Fibroblast of skin of left biceps (primary cell): ENCODE results near the gene QPCTL.
A peak's percentile ranks its signal among the peaks of the same experiment; 100 is the strongest.

Experiments used
- DNase-seq, 2 experiments: peaks; one replicate each; pipeline ENCODE4 v3.0.0-alpha.2; 2013; ENCODE audit warnings: low read depth in 2 of 2

The QPCTL gene

DNA sequence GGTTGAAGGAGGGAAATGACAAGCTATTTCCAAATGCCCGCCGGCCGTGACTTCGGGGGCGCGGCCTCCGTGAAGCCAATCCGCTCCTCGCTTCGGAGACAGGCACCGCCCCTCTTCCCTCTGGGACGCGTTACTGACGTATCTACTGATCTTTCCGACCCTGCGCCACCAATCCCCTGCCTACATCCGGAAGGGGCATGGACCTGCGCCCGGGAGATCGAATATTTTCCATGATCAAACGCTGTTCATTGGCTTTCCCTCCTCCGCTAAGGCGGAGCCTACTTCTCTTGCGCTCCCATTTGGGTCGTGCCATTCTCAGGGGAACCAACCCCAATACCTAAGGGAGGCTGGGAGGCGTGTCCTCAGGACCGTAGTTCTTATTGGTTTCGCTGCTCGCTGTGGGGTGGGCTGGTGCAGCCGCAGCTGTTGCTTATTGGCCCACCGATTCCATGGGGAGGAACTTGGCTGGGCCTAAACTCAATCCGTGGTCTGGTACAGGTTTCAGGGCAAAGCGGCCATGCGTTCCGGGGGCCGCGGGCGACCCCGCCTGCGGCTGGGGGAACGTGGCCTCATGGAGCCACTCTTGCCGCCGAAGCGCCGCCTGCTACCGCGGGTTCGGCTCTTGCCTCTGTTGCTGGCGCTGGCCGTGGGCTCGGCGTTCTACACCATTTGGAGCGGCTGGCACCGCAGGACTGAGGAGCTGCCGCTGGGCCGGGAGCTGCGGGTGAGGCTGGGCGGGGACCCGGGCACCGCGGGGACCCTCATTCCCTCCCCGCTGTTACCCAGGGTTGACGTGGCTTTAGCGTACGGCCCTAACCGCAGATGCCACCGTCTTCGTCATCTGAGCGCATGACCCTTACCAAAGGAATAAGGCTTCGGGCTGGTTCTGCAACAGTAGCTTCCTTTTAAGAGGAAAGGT lies at the start of gene QPCTL:
Gene QPCTL, plus strand, starts transcription at position 480 of the 919 bp plus-strand sequence. Its CDS starts 38 bp downstream, at position 518.
- DNase-seq = peak; percentile 98 to 99

DNA sequence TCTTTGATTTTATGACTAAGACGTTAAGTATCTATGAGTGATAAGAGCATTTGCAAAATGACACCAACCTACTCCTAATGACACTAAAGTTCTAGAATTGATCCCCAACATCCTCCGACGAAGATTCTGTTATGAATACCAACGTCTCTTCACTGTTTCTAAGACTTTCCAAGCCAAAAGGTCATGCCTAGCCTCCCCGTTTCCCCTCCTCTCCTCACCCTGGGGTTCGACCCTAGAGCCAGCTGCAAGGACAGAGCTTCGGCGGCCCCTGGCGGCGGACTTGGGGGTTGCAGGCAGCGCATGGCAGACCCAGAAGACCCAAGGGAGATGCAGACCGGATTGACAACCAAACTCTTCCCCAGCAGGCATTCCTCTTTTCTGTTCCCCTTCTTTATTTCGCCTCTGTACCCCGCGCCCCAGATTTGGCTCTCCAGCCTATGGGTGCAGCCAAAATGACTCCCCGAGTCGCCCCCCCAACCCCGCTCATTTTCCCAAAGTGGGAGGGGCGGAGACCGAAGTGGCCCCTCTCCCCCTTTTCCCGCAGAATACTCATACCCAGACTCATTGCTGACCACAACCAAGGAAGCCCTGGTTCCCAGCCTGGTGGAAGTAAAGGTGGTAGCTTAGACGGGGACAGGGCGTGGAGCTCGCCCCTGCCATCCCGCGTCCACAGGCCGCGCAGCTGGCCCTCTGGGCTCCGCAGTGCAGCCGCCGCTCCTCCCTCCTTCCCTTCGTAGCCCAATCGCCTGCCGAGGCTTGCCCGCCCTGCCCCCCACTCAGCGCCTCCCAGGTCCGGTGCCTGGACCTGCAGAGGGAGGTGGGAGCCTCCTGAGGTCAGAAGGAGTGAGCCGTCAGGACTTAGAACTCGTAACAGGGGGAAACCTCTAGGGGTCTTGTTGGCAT lies 49.2 kb upstream of the QPCTL start:
- DNase-seq = no peak

DNA sequence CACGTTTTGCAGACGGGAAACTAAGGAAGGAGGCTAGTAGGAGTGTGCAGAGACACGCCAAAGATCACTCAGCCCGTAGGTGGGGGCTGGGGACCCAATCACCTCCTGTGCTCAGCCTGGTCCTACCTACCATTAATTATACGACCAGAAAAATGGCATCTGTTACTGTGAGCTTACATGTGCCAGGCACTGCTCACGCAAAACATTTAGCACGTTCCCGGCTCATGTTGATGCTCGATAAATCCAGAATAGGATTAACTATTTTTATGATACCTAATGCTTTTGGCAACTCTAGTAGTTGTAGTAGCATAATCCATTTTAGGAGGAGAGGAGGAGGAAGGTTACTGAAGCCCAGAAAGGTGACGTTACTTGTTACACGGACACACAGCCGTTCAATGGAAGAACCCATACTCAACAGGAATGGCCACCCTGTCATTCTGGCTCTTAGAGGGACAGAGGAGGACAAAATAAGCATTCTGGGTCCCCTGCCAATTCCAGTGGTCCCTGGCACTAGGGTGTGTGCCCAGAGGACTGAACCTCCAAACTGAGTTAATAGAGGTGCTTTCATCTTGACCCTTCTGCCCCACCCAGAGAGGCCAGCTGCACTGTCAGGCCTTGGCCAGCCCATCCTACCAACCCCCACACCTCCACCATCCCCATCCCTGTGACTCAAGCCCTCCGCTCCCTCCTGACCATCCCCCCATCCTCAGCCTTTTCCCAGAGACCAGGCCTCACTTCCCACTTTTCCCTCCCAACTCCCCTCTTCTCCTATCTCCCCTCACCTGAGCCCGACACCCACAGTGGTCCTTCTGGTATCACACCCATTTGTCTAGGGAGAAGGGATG lies 48.3 kb upstream of the QPCTL start:
- no peak for DNase-seq

DNA sequence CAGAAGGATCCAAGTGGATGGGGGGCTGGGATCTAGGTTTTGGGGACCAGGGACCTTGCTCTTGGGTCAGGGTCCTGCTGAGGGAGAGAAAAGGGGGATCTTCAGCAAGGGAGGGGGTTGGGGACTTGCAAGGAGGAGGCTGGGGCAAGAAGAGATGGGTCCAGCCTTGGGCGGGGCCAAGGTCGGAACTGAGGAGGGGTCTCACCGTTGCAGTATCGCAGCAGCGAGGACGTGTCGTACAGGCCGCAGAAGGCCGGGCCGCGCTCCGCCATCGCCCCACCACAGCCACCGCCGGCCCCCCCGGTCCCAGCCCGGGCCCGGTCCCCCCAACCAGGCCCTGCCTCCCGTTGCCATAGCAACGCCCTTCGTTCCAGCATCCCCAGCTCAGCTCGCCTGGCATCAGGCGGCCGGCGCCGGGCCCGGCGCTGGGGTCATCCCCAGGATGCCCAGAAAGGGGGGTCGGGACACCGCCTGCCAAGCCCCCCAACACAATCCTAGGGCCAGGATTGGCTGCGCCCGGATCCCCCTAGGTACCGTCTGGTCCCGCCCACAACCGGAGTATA lies 47.3 kb upstream of the QPCTL start:
- no peak for DNase-seq

DNA sequence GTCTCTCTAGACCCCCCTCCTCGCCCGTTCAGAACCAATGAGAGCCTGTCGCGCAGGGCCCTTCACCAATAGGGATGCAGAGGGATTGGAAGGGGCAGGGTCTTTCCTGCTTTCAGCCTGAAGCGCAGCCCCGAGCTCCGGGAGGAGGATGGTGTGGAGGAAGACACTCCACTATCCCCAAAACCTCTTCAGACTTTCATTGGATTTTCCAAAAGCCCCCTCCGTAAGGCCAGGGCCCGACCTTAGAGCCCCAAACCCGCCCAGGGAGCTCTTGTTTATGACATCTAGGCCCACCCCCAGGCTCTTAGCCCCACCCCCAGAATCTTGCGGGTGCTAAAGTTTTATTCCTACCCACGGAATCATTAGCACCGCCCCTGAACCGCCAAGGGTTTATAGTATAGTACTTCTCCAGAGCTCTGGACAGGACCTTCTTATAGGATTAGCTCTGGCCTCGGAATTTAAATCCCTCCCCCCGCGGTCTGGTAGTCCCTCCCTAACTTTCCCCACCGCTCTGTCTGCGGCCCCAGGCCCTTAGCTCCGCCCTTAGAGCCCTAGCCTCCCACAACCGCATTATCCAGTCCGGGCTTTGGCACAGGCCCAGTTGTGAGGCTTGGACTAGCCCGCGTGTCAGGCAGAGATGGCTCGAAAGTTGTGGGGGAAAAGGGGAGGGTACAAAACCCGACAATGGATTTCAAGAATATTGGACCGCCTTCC lies 46.7 kb upstream of the QPCTL start:
- DNase-seq = peak; percentile 76 to 79

DNA sequence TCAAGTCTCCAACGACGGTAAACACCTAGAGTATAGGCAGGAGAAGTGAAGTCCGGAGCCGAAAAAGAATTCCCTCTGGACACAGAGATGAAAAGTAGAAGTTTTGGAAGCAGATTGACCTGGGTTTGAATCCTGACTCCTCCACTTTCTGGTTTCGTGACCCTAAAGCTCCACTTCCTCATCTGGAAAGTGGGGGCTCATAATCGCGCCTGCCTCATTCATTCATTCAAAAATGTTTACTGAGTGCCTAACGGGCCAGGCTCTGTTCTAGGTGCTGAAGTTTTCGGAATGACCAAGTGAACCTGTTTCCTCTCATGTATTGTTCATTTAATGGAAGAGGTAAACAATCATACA lies 46.1 kb upstream of the QPCTL start:
- no peak for DNase-seq

DNA sequence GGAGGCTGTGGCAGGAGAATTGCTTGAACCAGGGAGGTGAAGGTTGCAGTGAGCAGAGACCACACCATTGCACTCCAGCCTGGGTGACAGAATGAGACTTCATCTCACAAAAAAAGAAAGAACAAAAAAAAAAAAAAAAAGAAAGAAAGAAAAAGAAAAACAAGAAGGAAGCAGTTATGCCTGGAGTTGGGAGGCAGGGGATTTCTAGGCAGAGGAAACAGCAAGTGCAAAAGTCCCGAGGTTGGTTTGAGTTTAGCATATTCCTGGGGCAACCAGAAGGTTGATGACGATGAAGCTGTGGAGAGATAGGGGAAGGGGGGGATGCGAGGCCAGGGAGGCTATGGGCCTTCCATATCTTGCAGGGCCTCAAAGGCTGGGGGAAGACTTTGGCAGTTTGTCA lies 41.7 kb upstream of the QPCTL start:
- no peak for DNase-seq

DNA sequence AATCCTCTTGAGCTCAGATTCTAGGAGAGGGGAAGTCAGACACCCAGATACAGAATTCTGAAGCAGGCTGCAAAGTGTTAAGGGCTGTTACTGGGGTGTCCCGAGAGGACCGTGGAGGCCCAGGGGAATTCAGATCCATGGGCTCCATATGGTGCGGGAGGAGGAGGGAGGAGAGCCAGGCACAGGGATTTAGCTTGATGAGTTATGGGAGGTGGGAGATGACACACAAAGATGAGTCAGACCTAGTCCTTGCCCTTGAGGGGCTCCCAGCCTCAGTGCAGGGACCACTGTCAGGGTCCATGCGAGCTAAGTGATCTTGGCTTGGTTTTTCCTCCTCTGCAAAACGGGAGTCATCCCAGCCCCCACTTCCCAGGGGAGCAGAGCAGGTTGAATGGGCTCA lies 38.8 kb upstream of the QPCTL start:
- no peak for DNase-seq

DNA sequence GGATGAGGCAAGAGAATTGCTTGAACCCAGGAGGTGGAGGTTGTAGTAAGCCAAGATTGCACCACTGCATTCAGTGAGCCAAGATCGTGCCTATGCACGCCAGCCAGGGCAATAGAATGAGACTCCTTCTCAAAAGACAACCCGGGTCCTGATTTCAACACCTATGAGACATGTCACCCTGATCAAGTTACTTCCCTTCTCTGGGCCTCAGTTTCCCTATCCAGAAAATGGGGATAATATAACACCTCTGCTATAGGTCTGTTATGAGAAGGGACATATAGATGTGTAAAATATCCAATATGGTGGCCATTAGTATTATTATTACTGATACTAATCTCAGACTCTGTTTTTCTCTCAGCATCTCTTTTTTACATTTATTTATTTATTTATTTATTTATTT lies 37.4 kb upstream of the QPCTL start:
- no peak for DNase-seq

DNA sequence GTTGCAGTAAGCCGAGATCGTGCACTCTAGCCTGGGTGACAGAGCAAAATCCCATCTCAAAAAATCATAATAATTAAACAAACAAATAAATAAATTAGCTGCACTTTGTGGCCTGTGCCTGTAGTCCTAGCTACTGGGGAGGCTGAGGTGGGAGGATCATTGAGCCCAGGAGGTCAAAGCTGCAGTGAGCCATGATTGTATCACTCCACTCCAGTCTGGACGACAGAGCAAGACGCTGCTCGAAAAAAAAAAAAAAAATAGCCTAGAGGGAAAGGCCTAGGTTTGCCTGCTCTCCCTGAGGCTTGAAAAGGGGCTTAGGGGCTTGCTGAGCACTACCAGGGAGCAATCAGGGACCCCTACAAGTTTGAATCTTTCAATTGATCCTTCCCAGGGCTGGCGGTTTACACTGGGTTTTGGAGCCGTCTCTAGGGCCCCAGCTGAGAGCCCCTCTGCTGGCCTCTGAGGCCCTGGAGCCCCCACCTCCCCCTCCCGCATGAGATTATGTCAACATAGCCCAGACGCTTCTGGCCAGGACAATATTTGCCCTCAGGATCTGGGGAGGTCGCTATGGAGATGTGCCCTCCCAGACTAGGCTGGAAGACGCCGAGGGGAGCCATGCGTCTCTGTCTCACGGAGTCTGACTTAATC lies 34.8 kb upstream of the QPCTL start:
- DNase-seq = no peak

DNA sequence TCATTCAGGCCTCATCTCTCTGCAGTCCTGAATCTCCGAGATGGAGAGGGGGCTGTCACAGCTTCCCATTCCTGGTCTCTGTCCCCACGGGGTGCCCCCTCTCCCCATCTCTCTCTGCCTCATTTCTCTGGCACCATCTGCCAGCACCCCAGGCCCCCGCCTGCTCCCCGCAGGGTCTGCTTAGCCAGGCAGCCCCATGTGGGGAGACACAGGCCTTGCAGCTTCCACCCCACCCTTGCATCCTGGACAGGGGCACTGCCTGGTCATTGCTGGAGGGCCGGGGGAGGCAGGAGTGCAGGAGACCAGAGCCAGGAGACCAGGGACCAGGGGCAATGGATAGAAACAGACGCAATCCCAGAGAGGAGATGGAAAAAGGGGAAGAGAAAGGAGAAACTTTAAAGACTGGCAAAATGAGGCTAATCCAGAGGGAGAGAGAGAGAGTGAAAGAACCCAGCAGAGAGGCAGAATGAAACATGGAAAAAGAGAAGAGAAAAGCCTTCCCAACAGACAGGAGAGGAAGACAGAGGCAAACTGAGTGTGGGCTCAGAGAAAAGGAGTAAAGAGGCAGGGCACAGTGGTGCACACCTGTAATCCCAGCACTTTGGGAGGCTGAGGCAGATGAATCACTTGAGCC lies 33.3 kb upstream of the QPCTL start:
- DNase-seq = no peak

DNA sequence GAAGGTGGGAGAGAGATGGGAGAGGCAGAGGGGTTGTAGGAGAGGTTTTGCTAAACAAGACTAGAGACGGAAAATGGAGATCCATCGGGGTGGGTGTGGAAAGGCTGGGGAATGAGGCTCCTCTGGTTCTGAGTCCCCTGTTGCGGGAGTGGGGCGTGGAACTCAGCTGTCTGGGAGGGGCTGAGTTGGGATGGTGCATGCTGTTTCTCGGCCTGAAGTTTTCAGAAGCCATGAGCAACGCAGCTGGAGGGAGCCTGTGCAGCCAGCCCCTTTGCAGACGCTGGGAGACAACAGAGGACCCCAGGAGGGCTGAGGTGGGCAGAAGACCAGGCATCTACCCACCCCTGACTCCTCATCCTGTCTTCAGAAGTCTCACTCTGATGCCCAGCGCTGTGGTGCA lies 31.8 kb upstream of the QPCTL start:
- no peak for DNase-seq

DNA sequence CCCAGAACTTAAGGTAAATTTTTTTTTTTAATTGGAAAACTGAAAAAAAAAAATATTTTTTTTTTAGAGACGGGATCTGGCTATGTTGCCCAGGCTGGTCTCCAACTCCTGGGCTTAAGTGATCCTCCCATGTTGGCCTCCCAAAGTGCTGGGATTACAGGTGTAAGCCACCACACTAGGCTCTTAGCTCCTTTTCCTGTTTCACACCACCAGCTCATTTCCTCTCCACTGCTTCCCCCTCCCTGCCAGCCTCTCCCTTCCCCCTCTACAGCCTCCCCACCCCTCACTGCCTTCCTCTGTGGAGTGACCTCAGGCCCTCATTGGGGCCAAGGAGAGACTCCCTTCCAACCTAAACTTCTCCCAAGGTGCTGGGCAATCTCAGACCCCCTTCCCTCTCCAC lies 28.7 kb upstream of the QPCTL start:
- no peak for DNase-seq

DNA sequence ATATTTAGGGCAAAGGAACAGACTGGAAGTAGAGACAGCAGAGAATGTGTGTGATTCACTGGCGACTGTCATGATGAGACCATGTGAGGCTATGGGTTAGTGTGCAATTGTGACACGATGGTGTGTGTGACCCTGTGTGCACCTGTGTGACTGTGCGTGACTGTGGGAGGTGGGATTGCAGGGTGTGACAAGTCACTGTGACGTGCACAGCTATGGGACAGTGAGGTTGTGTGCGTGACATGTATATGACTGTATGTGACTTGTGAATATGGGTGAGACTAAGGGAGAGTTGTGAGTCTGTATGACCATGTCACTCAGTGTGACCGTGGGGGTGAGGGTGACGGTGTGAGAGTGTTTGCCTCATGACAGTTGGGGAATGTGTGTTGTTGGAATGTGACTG lies 27.9 kb upstream of the QPCTL start:
- DNase-seq = no peak

DNA sequence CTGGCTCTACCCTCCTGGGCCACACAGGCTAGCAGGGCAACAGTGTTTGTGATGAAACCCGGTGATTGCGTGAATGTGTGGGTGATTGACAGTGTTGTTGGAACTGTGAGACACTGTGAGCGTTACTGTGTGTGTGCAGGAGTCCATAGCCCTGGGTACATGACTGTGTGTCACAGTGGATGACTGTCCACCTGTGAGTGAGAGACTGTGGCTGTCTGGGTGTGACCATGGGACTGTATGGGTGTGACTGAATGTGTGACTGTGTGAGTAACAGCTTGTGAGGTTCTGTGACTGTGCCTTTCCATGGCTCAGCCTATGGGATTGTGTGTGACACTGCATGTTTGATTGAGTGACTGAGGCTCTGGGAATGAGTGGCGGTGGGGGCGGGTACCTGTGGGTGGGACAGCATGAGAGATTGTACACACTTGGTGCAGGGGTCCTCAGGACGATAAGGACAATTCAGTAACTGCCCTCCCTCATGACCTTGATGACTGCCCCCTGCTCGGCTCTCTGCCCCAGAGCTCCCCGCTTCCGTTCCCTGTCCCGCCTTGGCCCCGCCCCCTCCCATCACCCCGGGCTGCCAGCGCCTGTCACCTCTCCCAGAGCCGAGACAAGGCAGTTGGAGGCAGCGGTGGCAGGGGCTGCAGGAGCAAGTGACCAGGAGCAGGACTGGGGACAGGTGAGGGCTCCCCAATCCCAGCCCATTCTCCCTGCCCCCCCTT lies 24.7 kb upstream of the QPCTL start, which contains the start of gene GIPR:
Gene GIPR, plus strand, starts transcription at position 602 of the 722 bp plus-strand sequence. CDS start 1,300 bp downstream, outside the sequence.
- DNase-seq = no peak

DNA sequence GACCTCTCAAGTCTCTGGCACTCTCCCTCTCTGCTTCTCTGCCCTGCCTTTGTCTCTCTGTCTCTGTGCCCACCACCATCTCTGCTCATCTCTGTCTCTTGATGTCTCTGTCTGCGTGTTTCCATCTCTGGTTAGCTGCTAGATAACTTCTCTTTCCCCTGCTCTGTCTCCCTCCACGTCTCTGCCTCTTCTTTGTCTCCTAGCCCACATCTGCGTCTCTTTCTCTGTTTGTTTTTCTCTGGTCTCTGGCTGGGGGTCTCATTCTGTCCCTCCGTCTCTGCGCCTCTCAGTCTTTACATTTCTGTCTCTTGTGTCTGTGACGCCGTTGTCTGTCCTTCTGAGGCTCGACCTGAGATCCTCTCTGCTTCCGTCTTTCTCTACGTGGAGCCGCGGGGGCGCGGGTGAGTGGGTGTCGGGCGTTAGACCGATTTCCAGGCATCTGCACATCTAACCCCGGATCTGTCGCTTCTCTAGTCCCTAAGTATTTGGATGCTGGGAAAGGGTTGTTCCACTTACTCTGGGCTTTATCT lies 24.1 kb upstream of the QPCTL start:
- no peak for DNase-seq

DNA sequence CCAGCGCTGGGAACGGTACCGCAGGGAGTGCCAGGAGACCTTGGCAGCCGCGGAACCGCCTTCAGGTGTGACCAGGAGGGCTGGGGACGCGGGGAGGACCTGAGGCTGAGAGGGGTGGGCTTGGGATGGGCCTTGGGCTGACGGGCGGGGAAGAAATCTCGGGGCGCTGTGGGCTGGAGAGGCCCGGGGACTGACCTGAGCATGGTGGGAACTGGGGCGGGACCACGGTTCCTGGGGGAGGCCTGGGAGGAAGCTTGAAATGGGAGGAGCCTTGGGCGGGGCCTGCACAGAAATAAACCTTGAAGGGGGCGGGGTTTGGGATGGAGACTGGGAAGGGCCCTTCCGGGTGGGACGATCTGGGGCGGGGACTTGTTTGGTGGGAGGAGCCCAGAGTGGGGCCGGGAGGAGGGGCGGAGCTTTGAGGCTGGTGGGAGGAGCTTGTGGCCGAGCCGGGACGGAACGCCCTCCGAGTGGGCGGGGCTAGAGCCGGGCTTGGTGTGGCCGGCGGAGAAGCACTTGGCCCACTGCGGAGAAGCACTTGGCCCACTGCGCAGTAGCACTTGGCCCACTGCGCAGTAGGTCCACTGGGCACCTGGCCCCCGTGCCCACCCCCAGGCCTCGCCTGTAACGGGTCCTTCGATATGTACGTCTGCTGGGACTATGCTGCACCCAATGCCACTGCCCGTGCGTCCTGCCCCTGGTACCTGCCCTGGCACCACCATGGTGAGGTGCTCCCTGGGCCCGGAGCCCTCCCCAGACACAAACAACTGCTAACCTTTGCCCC lies 21.6 kb upstream of the QPCTL start:
- peak in 1 of 2 experiments; percentile 39 for DNase-seq

DNA sequence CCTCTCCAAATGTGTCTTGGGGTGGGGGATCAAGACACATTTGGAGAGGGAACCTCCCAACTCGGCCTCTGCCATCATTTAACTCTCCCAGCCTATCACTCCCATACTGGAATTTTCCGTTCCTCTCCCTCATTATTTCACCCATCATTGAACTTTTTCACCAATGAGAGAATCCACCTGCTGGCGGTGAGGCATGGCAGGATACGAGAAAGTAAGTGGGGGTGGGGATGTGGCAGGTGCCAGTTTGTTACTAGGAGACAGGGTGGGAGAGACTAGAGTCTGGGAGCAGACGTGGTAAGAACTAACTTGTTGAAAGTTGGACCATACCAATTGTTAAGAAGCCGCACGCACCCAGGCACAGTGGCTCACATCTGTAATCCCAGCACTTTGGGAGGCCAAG lies 17.5 kb upstream of the QPCTL start:
- DNase-seq = no peak
